ENCODE data around the gene CDR2. TPM values are rescaled to one million over a fixed set of nuclear protein-coding genes. Genes with fewer than 3 reads are reported as not detected.

The CDR2 gene
- total and polyA plus RNA-seq, 2 of the 13 experiments (the other 11 are each of a cell fraction or from before 2014, with no cell fraction given) = 59.0 to 78.9 TPM

DNA sequence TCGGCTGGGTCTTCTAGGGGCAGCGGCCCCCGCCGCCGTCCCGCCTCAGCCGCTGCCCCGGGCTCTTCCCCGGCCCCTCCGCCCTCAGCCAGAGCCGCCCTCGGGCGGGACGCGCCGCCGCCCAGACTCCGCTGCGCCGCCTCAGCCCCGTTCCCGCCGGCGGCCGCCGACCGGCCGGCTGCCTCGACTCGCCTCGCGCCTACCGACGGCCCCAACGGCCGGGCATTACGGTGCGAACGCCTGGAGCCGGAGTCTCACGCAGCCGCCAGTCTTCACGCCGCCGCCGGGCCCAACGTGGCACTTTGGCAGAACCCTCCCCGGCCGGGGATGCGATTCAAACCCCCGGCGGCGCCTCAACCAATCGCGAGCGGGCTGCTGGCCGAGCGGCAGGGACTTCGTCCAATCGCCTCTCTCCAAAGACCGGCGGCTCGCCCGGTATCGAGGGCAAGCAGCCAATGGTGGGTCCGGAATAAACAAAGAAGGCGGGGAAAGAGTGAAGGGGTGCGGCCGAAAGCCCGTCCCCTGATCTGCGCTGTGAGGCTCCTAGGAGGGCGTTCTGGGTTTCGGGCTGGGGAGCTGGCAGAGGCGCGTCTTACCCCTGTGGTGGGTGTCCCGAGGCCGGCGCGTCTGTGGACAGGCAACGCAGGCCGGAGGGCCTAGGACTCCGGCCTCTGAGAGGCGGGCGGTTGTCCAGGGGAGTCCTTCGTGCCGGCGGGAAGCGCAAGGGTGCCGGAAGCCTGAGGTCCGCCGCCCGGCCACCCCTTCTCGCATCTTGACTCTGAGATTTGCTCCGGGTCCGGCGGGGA lies at the start of gene CDR2 (continued):
- no peak; the same call in 1 of the 2 replicates for TF ChIP-seq ZNF646 (CRISPR knock-in tag; IDR thresholded peaks at IDR 0.05)
- TF ChIP-seq ZNF160 (CRISPR knock-in tag; IDR thresholded peaks at IDR 0.05) = no peak
- no peak; the same call in 1 of the 2 replicates for TF ChIP-seq CENPT (CRISPR knock-in tag; IDR thresholded peaks at IDR 0.05; ENCODE audit: low read depth)
- no peak for TF ChIP-seq MTA3 (CRISPR knock-in tag; IDR thresholded peaks at IDR 0.05)
- no peak for TF ChIP-seq LBX2 (CRISPR knock-in tag; IDR thresholded peaks at IDR 0.05; ENCODE audit: borderline replicate concordance)
- TF ChIP-seq ZNF598 (CRISPR knock-in tag; IDR thresholded peaks at IDR 0.05; ENCODE audit: borderline replicate concordance) = peak; percentile 90; the same call in 1 of the 2 replicates
- peak; percentile 61 for TF ChIP-seq ETV5 (CRISPR knock-in tag; IDR thresholded peaks at IDR 0.05; ENCODE audit: borderline replicate concordance)
- TF ChIP-seq SMYD3 (CRISPR knock-in tag; IDR thresholded peaks at IDR 0.05) = no peak
- no peak for TF ChIP-seq ZNF790 (CRISPR knock-in tag; IDR thresholded peaks at IDR 0.05; ENCODE audit: borderline replicate concordance)
- peak; percentile 85 for TF ChIP-seq TEAD2 (CRISPR knock-in tag; IDR thresholded peaks at IDR 0.05)
- 0 out of 2 replicates have a peak, but pooled peaks have one; percentile 38 for TF ChIP-seq ZSCAN12 (CRISPR knock-in tag; IDR thresholded peaks at IDR 0.05)
- TF ChIP-seq SNAI1 (CRISPR knock-in tag; IDR thresholded peaks at IDR 0.05; ENCODE audit: borderline replicate concordance) = 0 out of 2 replicates have a peak, but pooled peaks have one; percentile 70
- TF ChIP-seq GTF3A (CRISPR knock-in tag; conservative IDR thresholded peaks at IDR 0.05) = no peak; the same call in none of the 2 replicates
- no peak for TF ChIP-seq ZNF234 (CRISPR knock-in tag; conservative IDR thresholded peaks at IDR 0.05)
- TF ChIP-seq, protein P1, sequence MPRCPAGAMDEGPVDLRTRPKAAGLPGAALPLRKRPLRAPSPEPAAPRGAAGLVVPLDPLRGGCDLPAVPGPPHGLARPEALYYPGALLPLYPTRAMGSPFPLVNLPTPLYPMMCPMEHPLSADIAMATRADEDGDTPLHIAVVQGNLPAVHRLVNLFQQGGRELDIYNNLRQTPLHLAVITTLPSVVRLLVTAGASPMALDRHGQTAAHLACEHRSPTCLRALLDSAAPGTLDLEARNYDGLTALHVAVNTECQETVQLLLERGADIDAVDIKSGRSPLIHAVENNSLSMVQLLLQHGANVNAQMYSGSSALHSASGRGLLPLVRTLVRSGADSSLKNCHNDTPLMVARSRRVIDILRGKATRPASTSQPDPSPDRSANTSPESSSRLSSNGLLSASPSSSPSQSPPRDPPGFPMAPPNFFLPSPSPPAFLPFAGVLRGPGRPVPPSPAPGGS (CRISPR knock-in tag; IDR thresholded peaks at IDR 0.05) = peak; percentile 86; the same call in 1 of the 2 replicates
- TF ChIP-seq SP2 (CRISPR knock-in tag; IDR thresholded peaks at IDR 0.05) = peak; percentile 99
- TF ChIP-seq ELF3 (CRISPR knock-in tag; IDR thresholded peaks at IDR 0.05) = peak; percentile 53; the same call in 1 of the 2 replicates
- TF ChIP-seq ARID3A (IDR thresholded peaks at IDR 0.05; ENCODE audit: low read depth, low read length) = no peak
- TF ChIP-seq ZNF567 (CRISPR knock-in tag; IDR thresholded peaks at IDR 0.05; ENCODE audit: borderline replicate concordance) = no peak

Data from HepG2 (cell line).